GM21723 (cell line): ENCODE measurements around the gene FGF4.
"Not testable (repeated sequence)": the region's sequence is repeated elsewhere in the genome, so short reads cannot be mapped to it uniquely, and the experiment has no call there.

Experiments used
- ATAC-seq: cut with Tn5 transposase; IDR thresholded peaks from one replicate; pipeline ENCODE4 v1.9.1; 2021; ENCODE audit warnings: mild to moderate bottlenecking, moderate library complexity; ENCODE audit not compliant: unreplicated experiment

FGF4 gene

DNA sequence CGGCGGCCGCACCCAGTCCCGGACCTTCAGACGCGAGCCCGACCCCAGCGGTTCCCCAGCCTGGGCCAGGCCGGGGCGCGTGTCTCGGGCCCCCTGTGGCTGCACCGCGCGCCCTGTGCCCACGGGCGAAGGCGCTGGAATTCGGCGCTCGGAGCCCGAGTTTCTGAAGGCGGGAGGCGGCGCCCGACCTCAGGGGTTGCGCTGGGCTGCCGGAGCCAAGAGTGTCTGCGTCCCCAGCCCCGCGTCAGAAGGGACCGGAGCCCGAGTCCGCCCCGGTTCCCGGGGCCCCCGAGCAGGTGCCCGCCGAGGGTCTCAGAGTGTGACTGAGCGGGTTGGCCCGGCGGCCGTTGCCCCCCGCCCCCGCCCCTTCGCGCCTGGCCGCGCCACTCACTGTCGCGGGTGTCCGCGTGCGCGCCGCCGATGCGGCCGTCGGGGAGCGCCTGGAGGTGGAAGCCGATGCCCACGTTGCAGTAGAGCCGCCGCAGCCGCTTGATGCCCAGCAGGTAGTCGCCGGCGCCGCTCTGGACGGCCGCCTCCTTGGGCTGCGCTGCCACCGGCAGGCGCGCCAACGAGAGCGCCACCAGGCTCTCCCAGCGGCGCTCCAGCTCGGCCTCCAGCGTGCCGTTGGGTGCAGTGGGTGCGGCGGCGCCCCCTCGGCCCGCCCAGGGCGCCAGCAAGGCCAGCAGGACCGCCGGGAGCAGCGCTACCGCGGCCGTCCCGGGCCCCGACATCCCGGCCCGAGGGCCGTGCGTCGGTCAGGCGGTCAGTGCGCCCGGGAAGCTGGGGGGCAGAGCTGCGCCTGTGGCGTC is 583 bp downstream of the FGF4 start:
- ATAC-seq: no peak

DNA sequence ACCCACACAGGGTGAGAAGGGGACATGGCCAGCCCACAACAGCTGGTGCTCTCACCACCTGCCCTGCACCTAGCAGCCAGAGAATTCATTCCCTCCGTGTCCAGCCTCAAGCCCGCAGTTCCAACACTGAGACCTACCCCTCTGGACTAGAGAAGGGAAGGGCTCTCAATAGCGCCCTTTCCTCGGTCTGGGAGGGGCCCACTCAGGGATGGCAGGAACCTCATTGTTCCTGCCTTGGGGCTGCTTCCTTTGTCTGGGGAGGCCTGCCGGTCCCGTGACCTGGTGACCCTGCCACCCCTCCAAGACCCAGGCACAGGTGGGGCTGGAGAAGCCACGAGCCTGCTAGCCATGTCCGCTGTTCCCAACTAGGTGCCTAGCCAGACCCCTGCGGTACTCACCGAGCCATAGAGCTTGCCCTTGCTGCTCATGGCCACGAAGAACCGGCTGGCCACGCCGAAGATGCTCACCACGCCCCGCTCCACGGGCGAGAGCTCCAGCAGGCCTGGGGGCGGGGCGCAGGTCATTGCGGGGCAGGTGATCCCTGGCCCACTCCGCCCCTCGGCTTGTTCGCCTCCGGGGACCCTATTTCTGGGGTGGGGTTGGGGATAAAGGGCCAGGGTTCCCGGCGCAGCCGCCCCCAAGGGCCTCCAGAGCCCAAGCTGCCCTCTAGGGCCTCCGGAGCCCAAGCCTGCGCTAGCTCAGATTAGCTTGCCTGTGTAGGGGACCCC is 1.4 kb downstream of the FGF4 start:
- no peak for ATAC-seq

DNA sequence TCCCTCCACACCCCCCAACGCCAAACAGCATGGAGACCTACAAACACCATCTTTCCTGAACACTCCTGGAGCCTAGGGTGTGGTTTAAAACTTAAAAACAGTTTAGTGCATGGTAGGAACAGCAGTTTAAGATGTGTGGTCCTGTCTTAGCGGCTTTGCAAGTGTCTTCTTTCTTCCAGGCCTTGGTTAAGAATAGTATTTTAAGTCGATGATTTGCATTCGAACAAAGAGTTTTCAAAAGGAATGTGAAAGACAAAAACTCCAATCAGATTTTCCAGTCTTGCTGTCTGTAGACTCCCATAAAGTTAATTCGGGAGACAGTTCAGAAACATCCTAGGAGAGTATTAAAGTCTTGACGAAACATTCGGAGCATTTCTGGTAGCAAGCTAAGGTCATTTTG is 3.7 kb downstream of the FGF4 start:
- no peak for ATAC-seq

DNA sequence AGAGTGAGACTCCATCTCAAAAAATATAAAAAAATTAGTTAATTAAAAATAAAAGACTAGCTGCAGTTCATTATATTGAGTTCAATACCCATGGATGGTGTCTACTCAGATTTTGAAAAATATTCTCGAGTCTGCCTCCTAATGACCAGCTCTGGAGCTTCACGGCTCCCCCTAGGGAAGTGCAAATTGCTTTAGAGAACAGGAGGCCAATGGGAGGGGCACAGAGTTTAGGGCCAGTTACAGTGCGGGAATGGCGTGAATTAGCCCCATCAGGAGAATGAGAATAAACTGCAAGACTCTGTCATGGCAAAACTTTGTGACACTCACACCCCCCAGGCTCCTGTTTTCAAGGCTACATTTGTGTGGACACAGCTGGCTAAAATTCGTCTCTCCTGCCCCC is 4.6 kb downstream of the FGF4 start:
- no peak for ATAC-seq

DNA sequence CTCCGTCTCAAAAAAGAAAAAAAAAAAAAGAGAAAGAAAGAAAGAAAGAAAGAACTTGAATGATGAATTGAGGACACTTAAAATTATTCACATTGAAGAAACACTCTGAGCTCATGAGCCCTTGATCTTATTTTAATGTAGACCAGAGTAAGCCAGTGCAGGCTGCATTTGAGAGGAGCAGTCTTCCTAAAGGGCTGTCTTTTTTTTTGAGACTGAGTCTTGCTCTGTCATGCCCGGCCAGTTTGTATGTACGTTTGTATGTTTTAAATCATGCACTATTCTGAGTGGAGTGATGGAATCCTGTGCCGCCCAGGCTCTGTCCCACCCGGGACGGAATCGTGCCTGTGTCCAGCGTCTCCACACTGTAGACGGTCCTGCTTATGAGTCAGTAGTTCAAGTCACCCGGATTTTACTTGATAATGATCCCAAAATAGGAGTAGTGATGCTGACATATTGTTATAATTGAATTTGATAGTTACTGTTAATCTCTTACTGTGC is 9.6 kb downstream of the FGF4 start:
- no peak for ATAC-seq

DNA sequence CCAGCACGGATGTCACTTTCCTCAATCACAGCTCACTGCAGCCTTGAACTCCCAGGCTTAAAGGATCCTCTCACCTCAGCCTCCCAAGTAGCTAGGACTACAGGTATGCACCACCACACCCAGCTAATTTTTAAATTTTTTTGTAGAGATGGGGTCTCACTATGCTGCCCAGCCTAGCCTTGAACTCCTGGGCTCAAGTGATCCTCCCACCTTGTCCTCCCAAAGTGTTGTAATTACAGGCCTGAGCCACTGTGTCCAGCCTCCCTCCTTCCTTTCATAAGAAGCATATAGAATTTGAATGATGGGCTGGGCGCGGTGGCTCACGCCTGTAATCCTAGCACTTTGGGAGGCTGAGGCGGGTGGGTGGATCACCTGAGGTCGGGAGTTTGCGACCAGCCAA is 10.2 kb downstream of the FGF4 start:
- not testable (repeated sequence) for ATAC-seq

DNA sequence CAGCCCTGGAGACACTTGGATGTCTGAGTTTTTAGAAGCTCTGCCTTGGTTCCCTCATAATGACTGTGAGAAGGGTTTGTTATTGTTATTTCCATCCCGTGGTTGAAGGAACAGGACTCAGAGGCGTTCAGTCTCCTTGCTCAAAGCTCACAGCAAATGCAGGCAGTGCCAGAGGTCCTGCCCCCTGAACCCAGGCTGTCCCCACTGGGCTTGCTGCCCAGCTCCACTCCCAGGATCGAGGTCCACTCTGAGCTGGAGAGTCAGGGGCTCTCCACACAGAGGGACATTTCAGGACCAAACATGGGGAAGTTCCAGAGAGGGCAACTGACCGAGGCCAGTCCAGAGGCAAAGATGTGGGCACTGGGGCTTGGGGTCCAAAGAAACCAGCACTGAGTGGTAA is 14.8 kb downstream of the FGF4 start:
- ATAC-seq: no peak

DNA sequence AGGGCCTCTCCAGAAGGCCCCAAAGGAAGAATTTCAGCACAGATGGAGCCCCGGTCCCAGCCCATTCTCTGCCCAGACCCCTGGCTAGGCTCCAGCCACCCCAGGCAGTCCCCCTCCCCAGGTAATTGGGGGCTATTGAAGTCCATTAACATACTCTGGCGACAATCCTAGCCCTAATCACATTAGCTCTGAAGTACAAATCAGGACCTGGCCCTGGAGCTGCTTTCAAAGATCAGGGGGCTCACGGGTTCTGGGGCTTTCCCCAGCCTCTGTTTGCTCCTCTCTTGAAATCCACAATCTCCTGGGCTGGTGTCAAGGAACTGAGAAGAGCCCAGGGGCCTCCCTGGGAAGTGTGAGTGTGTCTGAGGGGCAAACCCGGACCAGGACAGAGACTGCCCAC is 22.3 kb downstream of the FGF4 start:
- ATAC-seq: no peak

DNA sequence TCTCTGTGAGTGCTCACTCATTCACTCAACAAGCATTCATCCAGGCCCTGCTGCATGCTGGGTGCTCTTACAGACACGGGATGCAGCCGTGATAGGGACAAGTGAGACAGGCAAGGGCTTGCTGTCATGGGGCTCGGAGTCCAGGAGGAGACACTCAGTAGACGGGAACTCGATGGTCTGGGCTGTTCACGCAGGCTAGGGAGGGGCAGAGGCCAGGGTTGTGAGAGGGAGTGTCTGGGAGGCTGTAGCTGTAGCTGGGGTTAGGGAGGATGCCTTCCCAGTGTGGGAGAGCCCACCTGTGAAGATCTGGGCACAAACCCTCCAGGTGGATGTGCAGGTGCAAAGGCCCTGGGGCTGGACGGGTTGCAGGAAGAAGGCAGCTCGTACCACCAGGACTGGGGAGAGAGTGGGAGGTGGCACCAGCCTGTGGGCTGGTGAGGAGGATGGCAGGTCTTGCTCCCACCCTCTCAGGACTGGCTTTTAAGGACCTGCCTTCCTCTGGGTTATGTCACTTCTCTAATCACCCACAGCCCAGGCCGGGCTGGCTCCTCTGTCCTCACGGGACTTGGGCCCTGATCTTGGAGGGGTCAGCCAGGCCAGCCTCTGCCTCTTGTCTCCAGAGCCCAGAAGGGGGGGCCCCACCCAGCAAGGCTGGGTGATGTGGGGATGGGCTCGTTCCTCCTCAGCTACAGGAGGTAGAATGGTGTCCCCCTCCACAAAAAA is 24.1 kb downstream of the FGF4 start:
- no peak for ATAC-seq

DNA sequence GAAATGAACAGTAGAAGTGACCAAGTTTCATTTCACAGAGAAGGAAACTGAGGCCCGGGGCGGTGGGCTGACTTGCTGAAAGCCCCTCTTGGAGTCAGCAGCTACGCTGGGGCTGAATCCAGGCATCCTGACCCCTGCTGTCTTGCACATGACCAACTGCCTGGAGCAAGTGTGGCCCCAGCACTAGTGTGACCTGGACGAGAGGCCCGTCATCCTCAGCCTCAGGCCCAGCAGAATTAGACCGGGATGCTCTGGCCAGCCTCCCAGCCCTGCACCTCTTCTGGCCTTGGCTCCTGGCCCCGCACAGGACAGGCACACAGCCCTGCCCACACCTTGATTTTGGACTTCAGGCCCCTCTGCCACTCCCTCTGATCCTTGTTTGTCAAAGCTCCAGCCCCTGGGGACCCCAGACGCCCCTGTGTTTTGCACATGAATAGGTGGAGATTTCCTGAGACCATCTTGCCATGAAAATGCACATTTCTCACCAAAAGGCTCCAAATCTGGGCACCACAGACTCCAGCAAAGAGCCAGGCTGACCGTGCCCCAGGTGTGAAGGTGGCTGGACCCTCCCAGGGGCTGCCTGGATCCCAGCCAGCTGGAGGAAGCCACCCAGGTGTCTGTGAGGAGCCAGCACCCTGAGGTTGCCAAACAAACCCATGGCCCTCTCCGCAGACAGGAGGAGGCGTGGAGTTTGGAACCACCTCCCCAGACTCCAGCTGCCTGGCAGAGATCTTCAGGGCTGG is 24.9 kb downstream of the FGF4 start:
- no peak for ATAC-seq

DNA sequence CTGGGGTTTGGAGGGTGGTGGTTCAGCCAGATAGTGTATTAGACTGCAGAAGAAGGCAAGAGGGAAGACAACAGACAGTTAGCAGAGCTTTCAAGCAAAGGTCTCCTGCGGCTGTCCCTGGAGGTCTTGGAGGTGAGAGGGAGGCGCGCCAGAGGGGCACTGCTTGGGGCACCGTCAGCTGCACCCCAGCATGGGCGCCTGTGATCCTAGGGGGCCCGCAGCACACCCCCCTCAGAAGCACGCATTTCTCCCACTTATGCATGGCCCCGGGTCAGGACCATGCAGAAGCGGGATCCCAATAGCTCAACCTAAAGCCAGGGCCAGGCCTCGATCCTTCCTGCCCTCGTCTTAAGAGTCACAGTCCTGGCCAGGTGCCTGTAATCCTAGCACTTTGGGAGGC is 26.5 kb downstream of the FGF4 start:
- no peak for ATAC-seq

DNA sequence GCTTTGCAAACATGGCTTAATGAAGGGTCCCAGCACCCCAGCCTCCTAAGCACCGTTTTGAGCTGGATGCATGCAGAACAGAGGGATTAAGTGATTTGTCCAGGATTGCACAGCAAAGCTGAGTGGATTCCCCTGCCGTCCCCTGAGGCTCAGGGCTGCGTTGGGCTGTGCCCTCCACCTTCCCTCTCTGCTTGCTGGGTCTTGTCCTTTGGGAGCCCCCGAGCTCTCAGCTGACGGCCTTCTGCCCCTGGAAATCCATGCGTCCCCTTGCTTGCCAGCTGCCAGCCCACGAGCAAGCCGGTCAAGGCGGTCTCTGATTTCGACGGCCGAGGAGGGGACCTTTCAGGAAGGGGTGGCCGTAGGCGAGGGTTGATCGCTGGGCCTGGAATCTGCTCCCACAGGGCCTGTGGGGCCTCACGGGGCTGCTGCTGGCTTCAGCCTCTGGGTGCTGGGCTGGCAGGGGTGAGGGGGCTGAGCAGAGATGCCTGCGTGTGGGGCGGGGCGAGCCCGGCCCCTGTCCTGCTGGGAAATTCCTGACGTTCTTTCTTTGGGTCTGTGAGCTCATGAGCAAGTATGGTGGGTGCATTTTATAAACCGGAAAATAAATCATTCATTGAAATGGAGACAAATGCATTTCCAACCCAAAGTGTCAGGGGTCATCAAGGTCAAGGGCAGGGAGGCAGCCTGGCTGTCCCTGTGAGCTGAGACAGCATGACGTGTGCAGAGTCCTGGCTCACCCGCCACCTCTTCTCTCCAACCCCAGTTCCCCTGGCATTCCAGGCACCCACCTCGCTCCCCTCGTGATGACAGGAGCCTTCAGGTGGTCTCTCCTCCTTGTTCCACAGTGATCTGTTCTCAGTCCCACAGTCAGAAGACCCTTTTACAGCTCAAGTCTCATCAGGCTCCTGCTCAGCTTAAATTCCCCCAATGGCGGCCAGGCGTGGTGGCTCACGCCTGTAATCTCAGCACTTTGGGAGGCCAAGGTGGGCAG is 28.1 kb downstream of the FGF4 start:
- no peak for ATAC-seq

DNA sequence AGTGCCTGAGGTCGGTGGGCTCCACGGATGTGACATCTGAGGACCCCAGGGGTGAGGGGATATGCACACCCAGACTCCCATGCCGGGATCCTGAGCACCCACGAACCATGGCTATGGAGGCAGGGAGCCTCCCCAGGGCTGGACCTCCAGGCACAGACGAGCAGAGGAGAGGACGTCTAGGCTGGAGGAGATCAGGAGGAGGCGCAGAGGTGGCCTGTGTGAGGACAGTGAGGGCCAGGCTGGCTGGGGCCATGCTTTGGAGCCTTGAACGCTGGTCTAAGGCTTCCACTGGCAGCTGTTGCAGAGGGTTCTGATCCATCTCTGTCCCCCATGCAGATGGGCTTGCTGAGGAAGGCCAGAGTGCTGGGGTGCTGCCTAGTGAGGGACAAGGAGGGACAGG is 29.0 kb downstream of the FGF4 start:
- no peak for ATAC-seq

DNA sequence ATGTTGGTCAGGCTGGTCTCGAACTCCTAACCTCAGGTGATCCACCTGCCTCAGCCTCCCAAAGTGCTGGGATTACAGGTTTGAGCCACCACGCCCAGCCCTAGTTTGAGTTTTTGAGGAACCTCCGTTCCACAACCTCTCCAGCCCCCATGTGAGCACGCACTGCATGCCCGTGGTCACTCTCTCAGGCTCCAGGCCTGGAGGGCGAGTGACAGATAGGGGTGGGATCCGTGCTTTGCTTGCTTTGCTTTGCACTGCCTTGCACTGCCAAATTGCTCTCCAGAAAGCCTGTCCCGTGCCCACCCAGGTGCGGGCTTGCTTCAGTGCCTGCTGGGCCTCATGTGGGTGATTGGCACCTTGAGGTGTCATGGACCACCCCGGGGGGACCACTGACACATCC is 29.9 kb downstream of the FGF4 start:
- ATAC-seq: no peak

DNA sequence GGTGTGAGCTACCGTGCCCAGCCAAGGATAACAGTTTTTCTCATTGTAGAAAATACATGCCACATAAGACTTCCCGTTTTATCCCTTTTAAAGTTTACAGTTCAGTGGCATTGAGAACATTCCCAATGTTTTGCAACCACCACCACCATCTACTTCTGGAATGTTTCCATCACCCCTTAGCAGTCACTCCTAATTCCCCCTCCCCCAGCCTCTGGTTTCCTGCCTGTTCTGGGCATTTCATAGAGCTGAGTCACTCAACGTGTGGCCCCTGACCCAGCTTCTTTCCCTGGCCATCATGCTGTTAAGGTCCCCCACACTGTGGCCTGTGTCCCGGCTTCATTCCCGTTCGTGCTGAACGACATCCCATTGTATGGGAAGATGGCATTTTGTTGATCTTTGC is 30.7 kb downstream of the FGF4 start:
- no peak for ATAC-seq

DNA sequence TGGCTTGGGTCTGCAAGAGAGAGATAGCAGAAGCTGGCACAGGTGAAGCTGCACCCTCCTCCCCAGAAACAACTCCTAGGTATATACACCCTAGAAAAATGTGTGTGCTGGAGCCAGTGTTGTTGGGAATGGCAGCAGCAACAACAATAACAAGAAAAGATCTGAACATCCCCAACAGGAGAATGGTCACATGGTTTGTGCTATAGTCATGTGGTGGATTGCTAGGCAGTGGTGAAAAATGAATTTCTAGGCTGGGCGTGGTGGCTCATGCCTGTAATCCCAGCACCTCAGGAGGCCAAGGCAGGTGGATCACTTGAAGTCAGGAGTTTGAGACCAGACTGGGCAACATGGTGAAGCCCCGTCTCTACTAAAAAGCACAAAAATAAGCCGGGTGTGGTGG is 40.3 kb downstream of the FGF4 start:
- ATAC-seq: no peak

DNA sequence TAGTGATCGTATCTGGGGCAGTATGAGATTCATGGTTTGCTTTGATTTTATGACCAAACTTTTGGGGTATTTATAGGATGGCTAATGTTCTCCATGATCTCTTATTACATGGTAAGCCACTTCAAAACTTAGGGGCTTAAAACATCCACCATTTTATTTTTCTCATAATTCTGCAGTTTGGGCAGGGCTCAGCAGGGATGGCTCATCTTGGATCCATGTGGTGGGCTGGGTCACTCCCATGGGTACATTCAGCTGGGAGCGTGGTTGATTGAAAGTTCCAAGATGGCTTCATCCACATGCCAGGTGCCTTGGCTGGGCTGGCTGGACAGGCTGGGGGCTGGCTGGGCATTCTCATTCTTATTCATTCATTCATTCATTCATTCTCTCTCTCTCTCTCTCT is 40.8 kb downstream of the FGF4 start:
- no peak for ATAC-seq

DNA sequence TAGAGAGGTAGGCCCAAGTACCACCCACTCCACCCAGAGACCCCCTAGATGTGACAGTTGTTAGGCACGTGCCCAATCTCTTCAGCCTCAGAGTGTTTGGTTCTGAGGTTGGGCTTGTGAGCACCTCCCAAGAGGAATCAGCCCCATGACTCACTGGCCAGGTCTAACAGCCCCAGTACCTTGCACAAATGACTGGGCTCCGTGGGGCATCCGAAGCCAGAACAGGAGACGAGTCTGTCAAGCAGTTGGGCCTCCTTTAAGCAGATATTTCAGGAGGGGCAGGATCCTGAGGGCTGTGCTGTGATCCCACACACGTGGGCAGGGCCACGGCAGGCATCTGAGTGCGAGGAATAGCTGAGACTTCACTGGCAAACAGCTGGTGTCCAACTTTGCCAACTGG is 42.2 kb downstream of the FGF4 start:
- ATAC-seq: no peak

DNA sequence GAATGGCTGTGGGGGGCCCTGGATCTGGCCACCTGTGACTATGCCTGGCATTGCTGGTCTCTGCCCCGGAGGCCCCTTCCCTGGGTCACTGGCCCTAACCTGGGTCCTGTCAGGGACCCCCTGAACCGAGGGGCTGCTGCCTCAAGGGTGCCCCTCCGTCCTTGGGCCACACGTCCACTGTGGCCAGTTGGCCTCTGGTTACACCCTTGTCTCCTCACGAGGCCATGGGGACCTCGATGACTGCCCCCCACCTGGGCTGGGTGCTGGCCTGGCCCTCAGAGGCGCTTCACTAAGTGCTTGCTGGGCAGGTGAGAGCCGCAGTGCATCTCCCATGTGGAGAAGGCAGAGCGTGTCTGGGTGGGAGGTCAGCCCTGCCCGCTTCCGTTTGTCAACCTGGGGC is 44.0 kb downstream of the FGF4 start:
- no peak for ATAC-seq

DNA sequence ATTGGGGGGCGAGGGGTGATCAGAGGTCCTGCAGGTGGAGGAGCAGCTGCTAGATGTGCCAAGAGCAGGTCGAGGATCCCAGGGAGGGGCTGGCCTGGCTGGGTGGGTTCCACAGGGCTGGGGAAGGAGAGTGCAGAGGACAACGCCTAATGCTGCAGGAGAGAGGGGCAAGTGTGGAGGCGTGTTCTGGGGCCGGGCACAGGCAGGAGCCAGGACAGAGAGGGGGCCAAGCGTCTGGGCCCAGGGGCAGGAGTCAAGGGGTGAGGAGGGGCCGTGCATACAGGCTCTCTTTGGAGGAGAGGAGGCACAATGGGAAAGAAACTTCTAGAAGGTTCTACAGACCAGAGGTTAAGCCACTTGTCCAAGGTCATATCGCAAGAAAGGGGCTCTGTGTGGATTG is 44.6 kb downstream of the FGF4 start:
- no peak for ATAC-seq
